DMS153 (cell line): ENCODE measurements around the gene PTCD2.
"Not testable (repeated sequence)": the region's sequence is repeated elsewhere in the genome, so short reads cannot be mapped to it uniquely, and the experiment has no call there.

ENCODE experiments used
- DNase-seq: peaks from one replicate; lab custom pipeline; 2025; lab: John Stamatoyannopoulos, UW

Gene PTCD2

GRCh38 chr5:72380492-72381274 is 60.5 kb downstream of the PTCD2 start:
- no peak for DNase-seq

GRCh38 chr5:72383280-72383679 is 63.1 kb downstream of the PTCD2 start:
- DNase-seq, result no peak

DNA sequence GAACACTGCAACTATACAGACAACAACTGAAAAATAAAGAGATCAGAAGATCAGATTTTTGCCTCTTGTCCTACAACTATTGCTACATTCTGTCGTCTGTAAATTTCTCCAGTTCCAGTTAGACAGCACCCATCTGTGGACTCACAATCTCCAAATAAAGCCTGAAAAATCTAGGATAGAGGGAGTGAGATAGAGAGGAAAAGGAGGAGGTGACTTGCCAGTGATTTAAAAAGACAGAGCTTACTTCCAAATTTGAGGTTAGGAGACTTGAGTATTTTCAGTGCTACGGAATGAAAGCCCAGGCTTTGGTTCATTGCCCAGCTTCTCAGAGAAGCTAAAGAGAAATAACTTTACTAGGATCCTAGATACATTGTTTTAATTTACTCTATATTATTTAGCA is 63.6 kb downstream of the PTCD2 start:
- no peak for DNase-seq

DNA sequence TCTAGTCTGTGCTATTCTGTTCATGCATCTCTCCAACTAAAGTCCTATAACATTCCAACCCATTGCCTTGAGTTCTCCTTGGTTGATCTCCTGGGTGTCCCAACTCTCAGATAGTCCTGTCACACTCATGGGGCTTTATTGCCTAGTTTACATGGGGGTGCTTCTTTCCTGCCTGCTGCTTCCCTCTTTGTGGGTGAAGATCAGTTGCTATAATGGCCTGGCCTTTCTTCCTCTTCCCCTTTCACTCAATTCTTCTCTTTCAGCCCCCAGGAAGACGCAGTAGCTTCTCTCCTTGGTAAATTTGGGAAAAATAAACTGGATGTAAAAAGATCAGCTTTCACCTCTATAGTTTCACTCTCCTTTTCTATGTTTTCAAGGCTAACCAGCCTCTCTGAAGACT is 66.5 kb downstream of the PTCD2 start:
- no peak for DNase-seq

DNA sequence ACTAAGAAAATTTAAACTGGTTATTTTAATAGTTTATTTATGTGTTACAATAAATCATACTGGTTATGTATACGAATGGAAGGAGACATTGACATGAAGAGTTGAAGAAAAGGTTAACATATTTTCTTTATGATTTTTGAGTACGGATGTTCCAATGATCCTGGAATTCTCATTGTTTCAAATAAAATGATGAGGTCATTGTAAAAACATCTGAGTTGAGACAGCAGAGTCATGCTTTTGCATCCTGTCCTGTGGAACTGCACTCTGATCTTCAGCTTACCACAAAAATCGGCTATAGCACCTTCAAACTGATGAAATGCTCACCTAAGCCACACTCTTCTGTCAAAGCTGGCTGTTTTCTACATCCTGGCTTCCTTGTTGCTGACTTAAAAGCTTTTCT is 67.8 kb downstream of the PTCD2 start:
- DNase-seq, result no peak

DNA sequence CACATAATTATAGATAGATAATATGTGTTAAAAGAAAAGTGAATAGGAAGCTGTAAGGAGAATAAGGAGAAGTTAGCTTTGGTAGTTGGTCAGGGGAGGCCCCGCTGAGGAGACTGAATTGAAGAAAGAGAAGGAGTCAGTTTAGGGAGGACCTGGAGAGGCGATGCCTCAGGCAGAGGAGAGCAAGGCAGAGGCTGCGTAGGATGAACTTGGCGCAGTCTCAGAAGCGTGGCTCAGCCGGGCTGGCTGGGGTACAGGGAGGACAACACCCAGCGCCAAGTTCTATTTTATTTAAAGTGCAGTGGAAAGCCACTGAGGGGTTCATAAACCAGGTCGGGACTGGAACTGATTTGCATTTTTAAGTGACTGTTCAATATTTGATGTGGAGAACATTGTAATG is 68.5 kb downstream of the PTCD2 start:
- no peak for DNase-seq

DNA sequence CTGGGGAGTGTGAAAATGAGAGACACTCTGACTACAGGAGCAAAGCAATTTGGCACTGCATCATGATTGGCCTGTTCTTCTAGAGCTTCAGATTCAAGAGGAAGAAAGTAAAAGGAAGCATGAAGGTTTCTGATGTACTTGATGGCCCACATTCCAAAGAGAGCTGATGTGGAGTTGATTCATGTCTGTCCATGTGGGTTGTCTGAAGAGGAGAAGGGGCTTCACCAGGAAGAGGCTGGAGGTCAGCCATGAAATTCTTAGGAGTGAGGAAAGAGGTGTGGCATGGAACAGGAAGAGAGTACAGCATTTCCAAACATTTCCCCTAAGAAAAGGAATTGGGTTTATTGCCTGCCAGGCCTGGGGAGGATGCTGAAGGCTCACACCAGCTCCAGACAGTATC is 70.7 kb downstream of the PTCD2 start:
- DNase-seq, result no peak

- DNase-seq, result no peak
Measured at GRCh38 chr5:72392326-72392733, 72.2 kb downstream of the PTCD2 start.

- no peak for DNase-seq
Measured at GRCh38 chr5:72393052-72393451, 72.9 kb downstream of the PTCD2 start.

DNA sequence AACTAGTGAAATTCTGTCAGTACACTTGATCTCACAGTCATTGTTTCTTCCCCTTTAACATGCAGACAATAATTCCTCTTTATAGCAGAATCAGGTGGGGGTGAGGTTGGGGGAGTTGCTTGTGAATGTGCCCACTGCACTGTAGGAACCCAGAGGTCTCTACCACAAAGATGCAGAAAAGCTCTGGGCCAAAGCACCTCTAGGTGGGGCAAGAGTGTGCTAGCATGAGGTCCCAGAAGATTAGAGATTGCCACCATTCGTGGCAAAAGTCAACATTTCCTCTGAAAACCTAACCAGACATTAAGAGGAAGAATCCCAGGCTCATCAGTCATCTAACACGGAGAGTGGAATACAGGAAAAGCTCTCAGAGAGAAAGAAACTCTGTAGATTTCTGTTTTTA is 74.5 kb downstream of the PTCD2 start:
- DNase-seq, result no peak

- no peak for DNase-seq
Measured at GRCh38 chr5:72397836-72398235, 77.7 kb downstream of the PTCD2 start.

- no peak for DNase-seq
Measured at GRCh38 chr5:72400950-72401349, 80.8 kb downstream of the PTCD2 start.

GRCh38 chr5:72402381-72402890 is 82.3 kb downstream of the PTCD2 start:
- no peak for DNase-seq

- no peak for DNase-seq
Measured at GRCh38 chr5:72402959-72403628, 82.9 kb downstream of the PTCD2 start.

DNA sequence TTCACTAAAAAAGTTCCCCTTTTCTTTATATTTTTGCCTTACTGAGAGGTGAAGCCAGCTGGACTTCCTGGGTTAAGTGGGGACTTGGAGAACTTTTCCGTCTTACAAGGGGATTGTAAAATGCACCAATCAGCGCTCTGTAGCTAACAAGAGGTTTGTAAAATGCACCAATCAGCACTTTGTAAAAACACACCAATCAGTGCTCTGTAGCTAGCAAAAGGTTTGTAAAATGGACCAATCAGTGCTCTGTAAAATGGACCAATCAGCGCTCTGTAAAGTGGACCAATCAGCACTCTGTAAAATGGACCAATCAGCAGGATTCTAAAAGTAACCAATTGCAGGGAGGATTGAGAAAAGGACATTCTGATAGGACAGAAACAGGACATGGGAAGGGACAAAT is 84.6 kb downstream of the PTCD2 start:
- DNase-seq, result not testable (repeated sequence)

GRCh38 chr5:72407078-72407477 is 86.9 kb downstream of the PTCD2 start:
- DNase-seq, result no peak

DNA sequence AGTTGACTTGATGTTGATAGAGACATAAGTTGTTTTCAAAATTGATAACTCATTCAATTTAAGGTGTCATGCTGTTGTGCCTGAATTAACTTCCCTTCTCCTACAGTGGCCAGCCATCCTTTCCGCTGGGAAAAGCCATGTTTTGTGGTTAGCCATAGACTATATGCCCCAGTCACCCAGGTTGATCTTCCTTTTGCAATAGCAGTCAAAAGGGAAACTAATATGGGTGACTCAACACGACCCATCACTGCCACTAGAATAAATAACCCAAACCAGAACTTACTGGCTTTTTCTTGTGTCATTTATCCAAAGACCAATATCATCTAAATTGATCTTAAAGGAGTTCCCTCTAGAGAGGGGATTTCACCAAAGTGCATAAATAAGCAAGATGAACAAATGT is 87.4 kb downstream of the PTCD2 start:
- no peak for DNase-seq

DNA sequence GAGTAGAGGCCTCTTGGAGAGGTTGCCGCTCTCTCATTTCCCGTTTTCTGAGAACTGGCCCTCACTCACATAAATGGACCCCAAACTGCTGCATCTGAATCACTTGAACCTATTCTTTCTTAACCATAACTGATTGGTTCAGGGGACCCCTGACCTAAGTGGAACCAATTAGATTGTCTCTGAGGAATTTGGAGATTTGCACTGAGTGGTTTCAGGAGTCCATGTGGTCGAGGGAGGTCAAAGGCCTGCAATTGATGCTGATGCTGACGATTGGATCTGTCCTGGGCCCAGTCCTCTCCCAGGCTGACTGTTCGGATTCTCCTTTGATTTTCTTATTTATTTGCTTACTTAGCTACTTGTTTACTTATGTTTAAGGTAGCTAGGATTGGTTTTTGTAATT is 88.0 kb downstream of the PTCD2 start:
- no peak for DNase-seq

- DNase-seq, result no peak
Measured at GRCh38 chr5:72408603-72409002, 88.4 kb downstream of the PTCD2 start.

GRCh38 chr5:72410688-72411295 is 90.6 kb downstream of the PTCD2 start:
- no peak for DNase-seq

DNA sequence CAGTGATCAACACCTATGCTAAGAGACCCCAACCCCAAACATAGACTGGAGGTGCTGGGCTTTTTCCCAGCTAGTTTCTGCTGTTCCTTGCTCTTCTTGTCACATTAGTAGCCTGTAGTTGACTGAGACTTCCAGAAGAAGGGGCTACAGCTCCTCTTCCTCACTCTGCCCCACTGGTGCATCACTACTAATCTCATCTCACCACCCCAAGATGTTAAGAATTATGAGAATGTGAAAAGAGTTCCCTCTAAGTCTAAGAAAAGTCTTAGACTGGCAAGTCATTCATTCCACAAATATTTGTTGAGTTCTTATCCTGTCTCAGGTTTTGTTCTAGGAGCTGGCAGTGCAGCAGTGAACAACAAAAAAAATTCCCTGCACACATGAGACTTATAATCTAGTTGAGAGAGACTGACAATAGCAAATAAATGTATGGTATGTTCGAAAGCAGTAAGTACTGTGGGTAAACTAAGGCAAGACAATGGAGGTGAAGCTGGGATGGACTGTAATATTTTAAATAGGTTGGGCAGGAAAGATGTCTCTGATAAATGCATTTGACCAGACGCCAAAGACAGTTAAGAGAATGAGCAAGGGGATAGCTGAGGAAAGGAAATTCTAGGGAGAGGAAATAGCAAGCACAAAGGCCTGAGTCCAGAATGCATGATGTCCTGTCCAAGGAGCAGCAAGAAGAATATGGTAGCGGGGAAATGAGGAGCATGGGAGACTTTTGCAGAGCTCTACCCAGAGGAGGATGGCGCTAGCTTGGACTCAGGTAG is 92.3 kb downstream of the PTCD2 start:
- DNase-seq, result no peak

DNA sequence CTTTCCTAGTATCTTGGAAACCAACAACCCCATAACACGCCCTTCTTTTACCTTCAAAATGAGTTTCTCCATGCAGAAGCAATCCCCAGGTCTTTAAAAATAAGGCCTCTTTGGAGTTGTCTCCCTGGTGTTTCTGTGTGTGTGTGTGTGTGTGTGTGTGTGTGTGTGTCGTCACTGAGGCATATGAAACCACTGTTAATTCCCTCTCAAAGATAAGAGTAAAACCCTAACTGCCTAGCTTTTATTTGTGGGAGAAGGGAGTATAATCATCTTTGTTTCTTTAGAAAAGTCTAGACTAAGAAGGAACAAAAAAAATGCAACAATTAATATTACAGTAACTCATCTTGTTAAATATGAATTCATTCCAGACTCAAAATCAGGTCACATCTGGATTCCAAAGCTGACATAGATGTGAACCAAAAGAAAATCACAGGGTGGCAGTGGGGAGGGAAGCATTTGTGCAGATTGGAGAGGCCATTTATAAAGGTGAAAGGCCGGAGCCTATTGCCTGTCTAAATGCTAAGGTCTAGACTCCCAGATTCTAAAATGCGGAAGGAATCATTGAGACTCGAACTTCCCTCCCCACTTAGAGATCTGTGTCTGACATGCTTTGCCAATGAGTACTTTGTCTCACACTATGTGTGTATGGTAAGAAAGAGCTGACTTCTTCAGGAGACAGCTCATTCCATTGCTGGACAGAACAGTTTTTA is 95.6 kb downstream of the PTCD2 start:
- no peak for DNase-seq
